ENCODE results near the gene CALML6.

The CALML6 gene

GRCh38 chr1:1892079-1892762, 22.8 kb upstream of the CALML6 start:
- no peak for DNase-seq (ENCODE audit: low spot score)

DNA sequence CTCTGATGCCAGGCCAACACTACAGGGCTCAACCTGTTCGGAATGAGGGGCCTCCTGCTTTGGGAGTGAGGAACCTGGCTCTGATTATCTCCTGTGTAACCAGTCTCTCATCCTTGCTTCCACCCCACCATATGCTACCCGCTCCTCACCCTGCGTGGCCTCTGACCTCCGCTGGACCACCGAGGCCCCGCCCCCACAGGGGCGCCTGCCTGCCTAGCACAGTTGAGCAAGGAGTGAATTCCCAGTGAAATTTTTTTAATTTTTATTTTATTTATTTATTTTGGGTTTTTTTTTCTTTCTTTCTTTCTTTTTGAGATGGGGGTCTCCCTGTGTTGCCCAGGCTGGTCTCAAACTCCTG, 22.3 kb upstream of the CALML6 start:
- DNase-seq (ENCODE audit: low spot score) = no peak

GRCh38 chr1:1893291-1893985, 21.6 kb upstream of the CALML6 start:
- no peak for DNase-seq (ENCODE audit: low spot score)

DNA sequence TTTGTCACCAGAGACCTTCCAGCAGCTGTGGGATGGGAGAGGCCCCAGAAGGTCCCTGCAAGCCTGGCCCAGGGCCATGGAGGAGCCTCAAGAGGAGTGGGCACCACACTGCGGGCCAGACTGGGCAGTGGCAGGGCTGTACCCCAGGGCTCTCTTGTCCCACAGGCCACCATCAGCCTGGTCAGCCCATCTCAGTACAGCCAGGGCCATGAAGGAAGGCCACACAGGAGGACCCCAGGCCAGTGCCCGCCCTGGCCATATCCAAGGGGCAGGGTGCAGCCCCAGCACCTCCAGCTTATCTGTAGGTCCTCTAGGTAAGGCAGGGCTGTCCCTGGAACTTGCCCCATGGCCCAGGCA, 21.1 kb upstream of the CALML6 start:
- no peak for DNase-seq (ENCODE audit: low spot score)

- no peak for DNase-seq (ENCODE audit: low spot score)
These were observed 20.6 kb upstream of the CALML6 start for GRCh38 chr1:1894354-1895059.

- no peak for DNase-seq (ENCODE audit: low spot score)
These were observed 20.0 kb upstream of the CALML6 start for GRCh38 chr1:1895060-1895418.

DNA sequence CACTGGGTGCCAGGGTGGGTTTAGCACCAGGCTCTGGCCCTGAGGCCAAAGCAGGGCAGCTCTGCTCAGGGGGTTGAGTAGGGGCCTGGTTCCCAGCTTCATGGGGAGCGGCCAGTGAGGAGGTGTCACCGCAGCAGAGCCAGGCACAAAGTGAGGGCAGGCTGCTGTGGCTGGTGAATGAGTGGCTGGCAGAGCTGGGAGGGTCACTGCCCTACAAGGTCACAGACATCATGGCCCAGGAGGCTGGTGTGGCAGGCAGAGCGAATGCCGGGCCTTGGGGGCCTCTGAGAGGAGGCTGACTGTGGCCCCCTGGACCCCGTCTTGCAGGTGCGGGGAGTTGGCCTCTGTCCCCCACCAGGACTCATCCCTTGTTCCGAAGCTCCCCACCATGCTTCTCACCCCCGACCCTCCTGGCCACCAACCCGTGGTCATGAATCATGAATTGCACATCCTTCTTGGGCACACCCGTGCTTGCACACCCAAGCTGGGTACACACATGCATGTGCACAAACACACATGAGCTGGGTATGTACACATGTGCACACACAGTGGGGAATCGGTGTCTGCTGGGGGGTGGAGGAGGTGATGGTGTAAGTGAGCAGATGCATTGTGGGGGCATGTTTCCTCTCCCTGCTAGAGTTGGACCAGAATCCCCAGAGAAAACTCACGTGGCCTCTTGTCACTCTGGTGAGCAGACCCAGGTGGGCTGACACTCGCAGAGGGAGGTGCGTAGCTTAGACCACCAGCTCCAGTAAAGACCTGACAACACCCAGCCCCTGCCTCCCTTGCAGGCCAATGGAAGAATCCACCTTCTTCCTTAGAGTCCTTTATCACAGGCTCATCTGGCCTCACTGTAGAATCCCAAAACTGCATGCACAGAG, 19.4 kb upstream of the CALML6 start:
- no peak for DNase-seq (ENCODE audit: low spot score)

GRCh38 chr1:1898246-1898933, 16.7 kb upstream of the CALML6 start:
- no peak for DNase-seq (ENCODE audit: low spot score)

- DNase-seq (ENCODE audit: low spot score) = no peak
These were observed 15.6 kb upstream of the CALML6 start for GRCh38 chr1:1899266-1899966.

GRCh38 chr1:1899967-1900327, 15.1 kb upstream of the CALML6 start:
- no peak for DNase-seq (ENCODE audit: low spot score)

GRCh38 chr1:1900883-1901640, 14.0 kb upstream of the CALML6 start:
- DNase-seq (ENCODE audit: low spot score) = no peak

DNA sequence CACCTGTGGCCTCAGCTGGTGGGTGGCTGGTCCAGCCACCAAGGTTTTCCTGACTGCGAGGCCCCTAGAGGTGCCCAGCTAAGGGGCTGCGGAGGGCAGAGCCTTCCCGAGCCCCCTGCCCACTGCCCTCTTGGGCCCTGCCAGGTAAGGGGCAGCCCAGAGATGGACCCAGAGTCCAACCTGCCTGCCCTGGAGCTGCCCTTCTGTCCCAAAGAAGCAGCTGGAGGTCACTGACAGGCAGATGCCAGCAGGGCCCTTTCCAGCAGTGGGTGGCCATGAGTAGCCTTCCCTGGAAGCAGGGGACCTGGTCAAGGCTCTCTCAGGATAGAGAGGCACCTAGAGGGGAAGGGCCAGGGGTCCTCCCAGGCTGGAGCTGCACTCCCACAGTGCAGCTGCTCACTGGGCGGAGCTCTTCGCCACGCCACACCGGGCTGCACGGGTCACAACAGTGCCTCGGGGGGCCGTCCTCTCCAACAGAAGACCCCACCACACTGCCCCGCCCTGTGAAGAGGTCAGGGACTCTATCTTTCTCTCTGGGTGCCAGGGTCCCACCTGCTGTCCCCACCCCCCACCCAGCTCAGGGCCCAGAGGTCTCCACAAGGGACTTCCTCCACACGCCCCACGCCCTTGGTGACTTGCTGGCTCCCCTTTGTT, 13.3 kb upstream of the CALML6 start:
- DNase-seq (ENCODE audit: low spot score) = no peak

GRCh38 chr1:1903224-1903623, 11.8 kb upstream of the CALML6 start:
- no peak for DNase-seq (ENCODE audit: low spot score)

GRCh38 chr1:1906185-1907097, 8.6 kb upstream of the CALML6 start:
- DNase-seq (ENCODE audit: low spot score) = peak; percentile 95

- no peak for DNase-seq (ENCODE audit: low spot score)
These were observed 7.8 kb upstream of the CALML6 start for GRCh38 chr1:1907098-1907736.

DNA sequence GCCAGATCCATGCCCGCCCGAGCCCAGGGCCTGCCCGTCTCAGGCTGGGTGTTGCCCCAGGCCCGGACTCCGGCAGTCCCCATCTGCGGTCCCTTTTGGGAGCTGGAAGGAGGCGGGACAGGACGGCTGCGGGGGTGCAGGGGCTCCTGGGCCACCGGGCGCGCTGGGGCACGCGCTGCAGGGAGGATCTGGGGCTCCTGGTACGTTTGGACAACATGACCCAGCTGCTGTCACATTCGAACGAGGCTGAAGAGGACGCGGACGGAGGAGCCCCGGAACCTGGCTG, 6.6 kb upstream of the CALML6 start:
- DNase-seq (ENCODE audit: low spot score) = no peak

- DNase-seq (ENCODE audit: low spot score) = no peak
These were observed 5.0 kb upstream of the CALML6 start for GRCh38 chr1:1910033-1910465.

- no peak for DNase-seq (ENCODE audit: low spot score)
These were observed 4.3 kb upstream of the CALML6 start for GRCh38 chr1:1910651-1911331.
